ENCODE measurements around the gene COMMD2.

COMMD2 gene

GRCh38 chr3:149763565-149764195 lies 11.4 kb upstream of the COMMD2 start:
- DNase-seq (ENCODE audit: low spot score) = no peak

- no peak for DNase-seq (ENCODE audit: low spot score)
Measured at GRCh38 chr3:149753717-149754116, 1.4 kb upstream of the COMMD2 start.

GRCh38 chr3:149752788-149753136 lies 473 bp upstream of the COMMD2 start:
- no peak for DNase-seq (ENCODE audit: low spot score)

- no peak for DNase-seq (ENCODE audit: low spot score)
Measured at GRCh38 chr3:149751551-149751950, 738 bp downstream of the COMMD2 start.

GRCh38 chr3:149744606-149745005 lies 7.7 kb downstream of the COMMD2 start:
- DNase-seq (ENCODE audit: low spot score) = no peak

- DNase-seq (ENCODE audit: low spot score) = no peak
Measured at GRCh38 chr3:149744151-149744550, 8.1 kb downstream of the COMMD2 start.

- no peak for DNase-seq (ENCODE audit: low spot score)
Measured at GRCh38 chr3:149739396-149739795, 12.9 kb downstream of the COMMD2 start.

- DNase-seq (ENCODE audit: low spot score) = no peak
Measured at GRCh38 chr3:149738876-149739275, 13.4 kb downstream of the COMMD2 start.

GRCh38 chr3:149736953-149737205 lies 15.4 kb downstream of the COMMD2 start:
- DNase-seq (ENCODE audit: low spot score) = no peak

GRCh38 chr3:149736175-149736952 lies 15.9 kb downstream of the COMMD2 start:
- DNase-seq (ENCODE audit: low spot score) = no peak

- no peak for DNase-seq (ENCODE audit: low spot score)
Measured at GRCh38 chr3:149732234-149732633, 20.1 kb downstream of the COMMD2 start.

GRCh38 chr3:149727656-149728055 lies 24.6 kb downstream of the COMMD2 start:
- DNase-seq (ENCODE audit: low spot score) = no peak

GRCh38 chr3:149726716-149727407 lies 25.4 kb downstream of the COMMD2 start:
- no peak for DNase-seq (ENCODE audit: low spot score)

GRCh38 chr3:149723781-149724180 lies 28.5 kb downstream of the COMMD2 start:
- no peak for DNase-seq (ENCODE audit: low spot score)

- DNase-seq (ENCODE audit: low spot score) = no peak
Measured at GRCh38 chr3:149720918-149721317, 31.4 kb downstream of the COMMD2 start.

GRCh38 chr3:149717391-149718056 lies 34.8 kb downstream of the COMMD2 start:
- peak; percentile 28 for DNase-seq (ENCODE audit: low spot score)

- DNase-seq (ENCODE audit: low spot score) = no peak
Measured at GRCh38 chr3:149716984-149717383, 35.3 kb downstream of the COMMD2 start.

- no peak for DNase-seq (ENCODE audit: low spot score)
Measured at GRCh38 chr3:149715247-149715646, 37.0 kb downstream of the COMMD2 start.

- DNase-seq (ENCODE audit: low spot score) = no peak
Measured at GRCh38 chr3:149713730-149714654, 38.3 kb downstream of the COMMD2 start.

- DNase-seq (ENCODE audit: low spot score) = no peak
Measured at GRCh38 chr3:149706905-149707304, 45.4 kb downstream of the COMMD2 start.

- DNase-seq (ENCODE audit: low spot score) = no peak
Measured at GRCh38 chr3:149705416-149705815, 46.9 kb downstream of the COMMD2 start.

- DNase-seq (ENCODE audit: low spot score) = no peak
Measured at GRCh38 chr3:149703466-149703865, 48.8 kb downstream of the COMMD2 start.

All from CD4-positive, alpha-beta T cell treated with Interleukin-15 for 4 hours (primary cell).